Osteoblast (primary cell): Measurements from ENCODE around the gene ANK3. TPM values are rescaled to one million over a fixed set of nuclear protein-coding genes. Genes with fewer than 3 reads are reported as not detected.

Source experiments
- DNase-seq: peaks from one replicate; pipeline ENCODE4 v3.0.0; 2011; ENCODE audit warnings: low spot score, mixed read lengths; ENCODE audit not compliant: insufficient read length; ENCODE audit errors: missing footprints
- H2AFZ ChIP-seq: 2 replicates; pipeline ENCODE4 v1.6.0; 2011; ENCODE audit warnings: mild to moderate bottlenecking, low read length
- H3K27ac ChIP-seq: 2 replicates; pipeline ENCODE4 v1.5.1; 2011; ENCODE audit warnings: mild to moderate bottlenecking, low read depth, low read length, moderate library complexity
- H3K27me3 ChIP-seq: 2 replicates; pipeline ENCODE4 v1.6.0; 2012; ENCODE audit warnings: mild to moderate bottlenecking, control low read depth, inconsistent platforms, low read length, moderate library complexity; ENCODE audit not compliant: insufficient read depth
- H3K36me3 ChIP-seq: 2 replicates; pipeline ENCODE4 v1.5.1; 2011; ENCODE audit warnings: mild to moderate bottlenecking, low read length, control low read depth, moderate library complexity; ENCODE audit not compliant: insufficient read depth
- H3K4me1 ChIP-seq: 2 replicates; pipeline ENCODE4 v1.5.1; 2011; ENCODE audit warnings: mild to moderate bottlenecking, low read length, control low read depth, moderate library complexity; ENCODE audit not compliant: insufficient read depth
- H3K4me2 ChIP-seq: 2 replicates; pipeline ENCODE4 v1.6.0; 2011; ENCODE audit warnings: mild to moderate bottlenecking, low read length; ENCODE audit not compliant: insufficient read depth
- H3K4me3 ChIP-seq: fragments of 200-600 bp; sonication (generic); 3 replicates; pipeline ENCODE4 v1.5.1; 2012; ENCODE audit warnings: mild to moderate bottlenecking, low read length, inconsistent platforms; ENCODE audit not compliant: insufficient read depth
- H3K79me2 ChIP-seq: 2 replicates; pipeline ENCODE4 v1.6.0; 2012; ENCODE audit warnings: mild to moderate bottlenecking, low read length, control low read depth, inconsistent platforms; ENCODE audit not compliant: insufficient read depth
- H3K9me3 ChIP-seq: 2 replicates; pipeline ENCODE4 v1.5.1; 2011; ENCODE audit warnings: low read depth, low read length, control low read depth
- H4K20me1 ChIP-seq: 2 replicates; pipeline ENCODE4 v1.6.0; 2012; ENCODE audit warnings: mild to moderate bottlenecking, low read length, control low read depth; ENCODE audit not compliant: insufficient read depth
- total RNA-seq: library from RNA; depleted of rRNA; stranded (reverse); fragments of >200 nt; gene quantifications from 2 replicates; pipeline ENCODE4 v1.2.3, GENCODE V29; 2012
- TF ChIP-seq, protein P1 (sequence below): IDR thresholded peaks from 2 replicates; pipeline ENCODE4 v1.5.1; 2011; ENCODE audit warnings: mild to moderate bottlenecking, low read depth, low read length, moderate library complexity; ENCODE audit errors: extremely low read depth

Gene ANK3
- total RNA-seq, 1 donor: 44.5 TPM

DNA sequence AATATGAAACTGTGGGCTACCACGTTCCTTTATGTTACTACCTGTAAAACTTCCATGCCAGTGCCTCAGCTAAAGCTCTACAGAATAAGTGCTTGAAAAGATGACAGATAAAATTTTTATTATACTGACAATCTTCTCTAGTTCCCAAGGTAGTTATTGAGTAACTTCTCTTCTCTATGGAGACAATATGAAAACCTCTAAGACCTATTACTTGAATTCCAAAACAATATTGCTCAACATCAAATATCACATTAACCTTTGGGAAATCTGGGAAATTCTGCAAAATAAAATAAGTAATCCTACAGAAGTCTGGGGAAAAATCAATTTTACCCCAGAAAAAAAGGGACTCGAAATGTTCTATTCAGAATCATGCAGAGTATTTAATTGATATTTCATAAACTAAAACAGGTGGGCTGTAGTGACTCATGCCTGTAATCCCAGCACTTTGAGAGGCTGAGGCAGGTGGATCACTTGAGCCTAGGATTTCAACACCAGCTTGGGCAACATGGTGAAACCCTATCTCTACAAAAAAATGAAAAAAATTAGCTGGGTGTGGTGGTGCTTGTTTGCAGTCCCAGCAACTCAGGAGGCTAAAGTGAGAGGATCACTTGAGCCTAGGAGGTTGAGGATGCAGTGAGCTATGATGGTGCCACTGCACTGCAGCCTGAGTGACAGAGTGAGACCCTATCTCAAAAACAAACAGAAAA is 23.8 kb upstream of the ANK3 start:
- H3K27me3 ChIP-seq: no peaks in the 10 kb centered on the region
- H3K4me1 ChIP-seq: peaks cover 36% of the 10 kb centered on the region
- H3K79me2 ChIP-seq: no peaks in the 10 kb centered on the region
- no peak overlapping the region for H3K4me2 ChIP-seq
- no peak overlapping the region for H3K27ac ChIP-seq
- no peaks in the 10 kb centered on the region for H4K20me1 ChIP-seq
- no peak for DNase-seq
- H3K4me3 ChIP-seq: no peak overlapping the region
- H3K36me3 ChIP-seq: no peaks in the 10 kb centered on the region
- TF ChIP-seq, protein P1, sequence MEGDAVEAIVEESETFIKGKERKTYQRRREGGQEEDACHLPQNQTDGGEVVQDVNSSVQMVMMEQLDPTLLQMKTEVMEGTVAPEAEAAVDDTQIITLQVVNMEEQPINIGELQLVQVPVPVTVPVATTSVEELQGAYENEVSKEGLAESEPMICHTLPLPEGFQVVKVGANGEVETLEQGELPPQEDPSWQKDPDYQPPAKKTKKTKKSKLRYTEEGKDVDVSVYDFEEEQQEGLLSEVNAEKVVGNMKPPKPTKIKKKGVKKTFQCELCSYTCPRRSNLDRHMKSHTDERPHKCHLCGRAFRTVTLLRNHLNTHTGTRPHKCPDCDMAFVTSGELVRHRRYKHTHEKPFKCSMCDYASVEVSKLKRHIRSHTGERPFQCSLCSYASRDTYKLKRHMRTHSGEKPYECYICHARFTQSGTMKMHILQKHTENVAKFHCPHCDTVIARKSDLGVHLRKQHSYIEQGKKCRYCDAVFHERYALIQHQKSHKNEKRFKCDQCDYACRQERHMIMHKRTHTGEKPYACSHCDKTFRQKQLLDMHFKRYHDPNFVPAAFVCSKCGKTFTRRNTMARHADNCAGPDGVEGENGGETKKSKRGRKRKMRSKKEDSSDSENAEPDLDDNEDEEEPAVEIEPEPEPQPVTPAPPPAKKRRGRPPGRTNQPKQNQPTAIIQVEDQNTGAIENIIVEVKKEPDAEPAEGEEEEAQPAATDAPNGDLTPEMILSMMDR: no peak
- H3K9me3 ChIP-seq: no peaks in the 10 kb centered on the region
- H2AFZ ChIP-seq: no peak overlapping the region

DNA sequence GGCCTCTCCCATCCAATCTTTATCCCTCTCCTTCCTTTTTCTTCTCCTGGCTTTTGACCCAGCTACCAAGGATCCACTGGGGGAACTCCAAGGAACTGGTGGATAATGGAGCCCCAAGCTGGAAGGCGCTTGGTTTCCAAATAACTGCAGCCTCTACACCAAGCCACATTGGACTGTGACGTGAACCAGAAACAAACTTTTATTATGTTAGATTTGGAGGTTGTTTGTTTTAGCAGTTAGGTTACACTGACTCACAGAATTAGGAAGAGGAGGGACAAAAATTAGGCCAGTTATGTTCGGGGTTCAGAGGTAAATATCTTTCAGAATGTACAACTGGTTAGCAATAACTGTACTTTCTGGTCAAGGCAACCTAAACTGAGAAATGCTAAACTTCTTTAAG is 21.3 kb upstream of the ANK3 start:
- no peak for DNase-seq
- H3K4me3 ChIP-seq: no peak overlapping the region
- TF ChIP-seq, protein P1: no peak
- H3K36me3 ChIP-seq: no peaks in the 10 kb centered on the region
- no peak overlapping the region for H3K27ac ChIP-seq
- no peaks in the 10 kb centered on the region for H3K27me3 ChIP-seq
- peaks cover 26% of the 10 kb centered on the region for H3K4me1 ChIP-seq
- peak overlapping the region; percentile 67 for H2AFZ ChIP-seq
- no peaks in the 10 kb centered on the region for H4K20me1 ChIP-seq
- H3K79me2 ChIP-seq: no peaks in the 10 kb centered on the region
- no peaks in the 10 kb centered on the region for H3K9me3 ChIP-seq
- H3K4me2 ChIP-seq: no peak overlapping the region

DNA sequence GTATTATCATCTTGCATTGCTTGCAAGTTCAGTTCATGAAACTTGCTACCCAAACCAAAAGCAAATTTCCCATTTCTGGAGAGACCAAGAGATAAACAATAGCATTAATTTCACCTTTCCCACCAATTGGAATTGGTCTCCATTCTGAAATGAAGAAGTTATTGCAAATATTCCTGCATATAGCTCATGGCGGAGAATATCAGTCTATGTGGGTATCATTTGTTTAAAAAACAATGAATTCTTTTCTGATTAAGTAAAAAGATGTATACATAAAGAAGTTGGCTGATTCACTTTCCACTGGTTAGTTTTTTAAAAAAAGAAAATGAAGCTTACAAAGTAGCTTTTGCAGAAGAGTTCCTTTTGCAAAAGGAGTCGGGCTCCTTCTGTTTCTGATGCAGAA is 19.5 kb upstream of the ANK3 start:
- Histone ChIP-seq H3K4me2 (no peak overlapping the region), H3K36me3 (no peaks in the 10 kb centered on the region), H3K27ac (no peak overlapping the region), H3K4me3 (no peak overlapping the region), H3K79me2 (no peaks in the 10 kb centered on the region), H3K4me1 (peaks cover 12% of the 10 kb centered on the region), H3K9me3 (no peaks in the 10 kb centered on the region), H4K20me1 (no peaks in the 10 kb centered on the region), H3K27me3 (no peaks in the 10 kb centered on the region), H2AFZ (no peak overlapping the region)
- TF ChIP-seq, protein P1: no peak
- DNase-seq: no peak

DNA sequence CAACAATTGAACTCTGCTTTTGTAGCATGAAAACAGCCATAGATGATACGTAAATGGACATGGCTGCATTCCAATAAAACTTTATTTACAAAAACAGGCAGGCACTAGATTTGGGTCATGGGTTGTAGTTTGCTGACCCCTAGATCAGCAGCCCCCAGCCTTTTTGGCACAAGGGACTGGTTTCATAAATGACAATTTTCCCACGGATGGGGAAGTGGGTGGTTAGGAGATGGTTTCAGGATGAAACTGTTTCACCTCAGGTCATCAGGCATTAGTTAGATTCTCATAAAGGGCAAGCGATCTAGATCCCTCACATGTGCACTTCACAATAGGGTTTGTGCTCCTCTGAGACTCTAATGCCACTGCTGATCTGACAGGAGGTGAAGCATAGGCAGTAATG is 16.5 kb upstream of the ANK3 start:
- Histone ChIP-seq H3K4me1 (peaks cover 5% of the 10 kb centered on the region), H3K36me3 (no peaks in the 10 kb centered on the region), H3K27ac (no peak overlapping the region), H4K20me1 (no peaks in the 10 kb centered on the region), H3K9me3 (no peaks in the 10 kb centered on the region), H3K27me3 (no peaks in the 10 kb centered on the region), H3K4me2 (no peak overlapping the region), H3K79me2 (no peaks in the 10 kb centered on the region), H2AFZ (no peak overlapping the region), H3K4me3 (no peak overlapping the region)
- TF ChIP-seq, protein P1: no peak
- no peak for DNase-seq
